ENCODE results near the gene SEMA3F. TPM values are rescaled to one million over a fixed set of nuclear protein-coding genes. Genes with fewer than 3 reads are reported as not detected.

Gene SEMA3F
- total RNA-seq, 4 donors from 2014 or later = 13.2 to 44.2 (median 38.2) TPM

DNA sequence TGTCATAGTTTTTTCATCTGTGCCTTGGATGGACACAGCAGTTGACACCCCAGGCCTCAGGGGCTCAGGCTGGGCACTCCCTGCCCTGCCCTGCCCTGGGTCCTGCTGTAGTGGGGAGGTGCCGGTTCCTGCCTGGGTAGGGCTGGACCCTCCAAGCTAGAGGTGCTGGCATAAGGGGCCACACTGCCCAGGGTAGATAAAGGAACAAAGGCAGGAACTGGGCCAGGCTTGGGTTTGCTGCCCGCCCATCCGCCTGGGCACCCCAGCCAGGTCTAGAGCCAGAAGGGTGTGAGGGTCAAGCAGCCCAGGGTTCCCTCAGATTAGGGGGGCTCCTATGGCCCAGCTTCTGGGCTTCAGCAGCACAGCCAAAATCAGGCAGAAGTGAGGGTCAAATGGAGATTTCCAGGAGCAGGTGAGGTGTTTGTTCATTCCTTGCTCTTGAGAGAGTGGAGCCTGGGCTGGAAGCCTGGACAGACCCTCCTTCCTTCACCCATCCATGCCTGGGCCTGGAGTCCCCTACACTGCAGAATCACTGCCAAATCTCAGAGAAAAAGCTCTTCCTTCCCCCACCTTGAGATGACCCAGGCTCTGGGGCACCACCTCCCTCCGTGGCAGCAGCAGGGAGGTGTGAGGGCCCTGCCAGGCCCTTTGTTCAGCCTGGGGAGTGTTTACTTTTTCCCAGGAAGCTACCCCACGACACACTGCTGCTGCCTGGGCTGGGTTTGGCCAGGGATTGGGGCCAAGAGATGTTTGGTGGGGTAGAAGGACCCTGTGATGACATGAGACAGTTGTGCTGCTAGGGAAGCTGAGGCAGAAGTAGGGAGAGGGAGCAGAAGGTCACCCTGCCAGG lies 7.1 kb downstream of the SEMA3F start:
- no peaks in the 10 kb centered on the region for H3K36me3 ChIP-seq
- intact Hi-C loops (cut with DNase I) = no loop called here
- peak overlapping the region; percentile 90 to 93 (median 92) for H3K27ac ChIP-seq
- peak; percentile 80 to 87 for DNase-seq
- H3K9me3 ChIP-seq = no peaks in the 10 kb centered on the region
- no peak overlapping the region for H3K4me3 ChIP-seq (replicated peaks in 1 of 3)
- no peaks in the 10 kb centered on the region for H3K27me3 ChIP-seq
- H3K4me1 ChIP-seq = peaks cover 79 to 100% of the 10 kb centered on the region in 2 donors
- TF ChIP-seq POLR2A (IDR thresholded peaks at IDR 0.05) = peak in 1 of 2 donors; percentile 31
- TF ChIP-seq, protein P1, sequence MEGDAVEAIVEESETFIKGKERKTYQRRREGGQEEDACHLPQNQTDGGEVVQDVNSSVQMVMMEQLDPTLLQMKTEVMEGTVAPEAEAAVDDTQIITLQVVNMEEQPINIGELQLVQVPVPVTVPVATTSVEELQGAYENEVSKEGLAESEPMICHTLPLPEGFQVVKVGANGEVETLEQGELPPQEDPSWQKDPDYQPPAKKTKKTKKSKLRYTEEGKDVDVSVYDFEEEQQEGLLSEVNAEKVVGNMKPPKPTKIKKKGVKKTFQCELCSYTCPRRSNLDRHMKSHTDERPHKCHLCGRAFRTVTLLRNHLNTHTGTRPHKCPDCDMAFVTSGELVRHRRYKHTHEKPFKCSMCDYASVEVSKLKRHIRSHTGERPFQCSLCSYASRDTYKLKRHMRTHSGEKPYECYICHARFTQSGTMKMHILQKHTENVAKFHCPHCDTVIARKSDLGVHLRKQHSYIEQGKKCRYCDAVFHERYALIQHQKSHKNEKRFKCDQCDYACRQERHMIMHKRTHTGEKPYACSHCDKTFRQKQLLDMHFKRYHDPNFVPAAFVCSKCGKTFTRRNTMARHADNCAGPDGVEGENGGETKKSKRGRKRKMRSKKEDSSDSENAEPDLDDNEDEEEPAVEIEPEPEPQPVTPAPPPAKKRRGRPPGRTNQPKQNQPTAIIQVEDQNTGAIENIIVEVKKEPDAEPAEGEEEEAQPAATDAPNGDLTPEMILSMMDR (IDR thresholded peaks at IDR 0.05) = no peak
- 30 to 62% methylated on average over 3 to 4 of the region's 5 CpGs for WGBS, 2 donors

DNA sequence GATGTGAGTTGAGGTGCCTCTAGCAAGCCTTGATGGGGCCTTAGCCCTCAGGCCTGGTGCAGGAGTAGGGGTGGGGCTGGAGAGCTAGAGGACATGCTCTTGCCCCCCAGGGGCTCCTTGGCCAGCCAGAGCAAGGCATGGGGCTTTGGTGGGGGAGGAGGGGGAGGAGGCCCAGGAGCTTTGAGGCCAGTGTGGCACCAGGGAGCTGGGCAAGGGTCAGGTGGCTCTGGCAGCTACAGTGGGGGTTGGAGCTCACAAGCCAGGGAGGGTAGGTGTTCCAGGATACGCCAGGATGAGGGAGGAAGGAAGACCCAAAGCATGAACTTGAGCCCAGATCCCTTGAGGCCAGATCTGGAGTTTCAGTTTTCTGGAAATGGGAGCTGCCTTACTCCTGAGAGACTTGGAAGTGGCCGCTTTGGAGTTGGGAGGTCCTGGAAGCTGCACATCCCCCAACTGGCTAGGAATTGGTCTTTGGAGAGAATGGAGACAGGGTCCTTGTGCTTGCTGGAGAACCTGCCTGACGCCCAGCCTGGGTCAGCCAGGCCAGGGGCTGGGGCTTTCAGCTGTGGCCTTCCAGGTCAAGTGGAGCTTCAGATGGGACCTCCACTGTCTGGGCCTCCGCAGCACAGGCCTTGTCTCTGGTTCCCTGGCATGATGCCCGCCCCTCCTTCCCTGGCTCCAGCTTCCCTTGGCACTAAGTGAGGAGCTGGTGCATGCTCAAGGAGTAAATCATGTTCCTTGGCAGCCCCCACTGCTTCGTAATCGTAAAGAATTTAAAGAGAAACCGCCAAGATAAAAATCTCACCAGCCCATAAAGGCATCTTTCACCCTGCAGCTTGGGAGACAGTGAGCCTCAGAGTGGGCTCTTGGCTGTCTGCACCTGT lies 8.7 kb downstream of the SEMA3F start:
- peak; percentile 92 to 94 for DNase-seq
- peaks cover 85 to 100% of the 10 kb centered on the region in 2 donors for H3K4me1 ChIP-seq
- no peak overlapping the region for H3K4me3 ChIP-seq (replicated peaks in 1 of 3)

DNA sequence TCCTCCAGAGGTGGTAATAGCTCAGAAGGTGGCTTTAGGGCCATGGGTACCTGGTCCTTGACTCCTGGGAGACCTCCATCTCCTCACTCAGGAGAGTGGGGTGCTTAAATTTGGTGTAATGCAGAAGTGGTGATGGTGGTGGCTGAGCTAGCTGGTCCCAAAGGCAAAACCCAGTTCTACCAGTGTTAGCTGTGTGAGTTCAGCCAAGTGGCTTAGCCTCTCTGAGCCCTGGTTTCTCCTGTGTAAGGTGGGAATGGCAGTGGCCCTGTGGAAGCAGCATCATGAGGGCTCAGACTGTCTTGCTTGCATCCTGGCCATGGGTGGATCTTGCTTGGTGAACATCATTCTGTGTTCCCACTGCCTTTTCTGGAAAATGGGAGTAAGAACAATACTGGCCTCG lies 9.4 kb downstream of the SEMA3F start:
- Histone ChIP-seq H3K4me3 (replicated peaks in 1 of 3) (no peak overlapping the region), H3K9me3 (no peaks in the 10 kb centered on the region), H3K36me3 (no peaks in the 10 kb centered on the region), H3K27ac (peak overlapping the region; percentile 90 to 93 (median 92)), H3K4me1 (peaks cover 90 to 100% of the 10 kb centered on the region in 2 donors), H3K27me3 (no peaks in the 10 kb centered on the region)
- WGBS, 2 donors = 50 to 78% methylated on average over 1 of the region's 1 CpG
- DNase-seq = no peak
- TF ChIP-seq POLR2A (IDR thresholded peaks at IDR 0.05) = no peak
- TF ChIP-seq, protein P1 (IDR thresholded peaks at IDR 0.05) = no peak
- intact Hi-C loops (cut with DNase I) = no loop called here

More for the DNA sequence above, 8.7 kb downstream of the SEMA3F start:
- peak overlapping the region; percentile 90 to 93 (median 92) for H3K27ac ChIP-seq
- no peaks in the 10 kb centered on the region for H3K27me3 ChIP-seq
- no peak for TF ChIP-seq POLR2A (IDR thresholded peaks at IDR 0.05)
- TF ChIP-seq, protein P1 (IDR thresholded peaks at IDR 0.05) = no peak
- WGBS, 2 donors = 28 to 33% methylated on average over 6 to 8 of the region's 8 CpGs
- no peaks in the 10 kb centered on the region for H3K9me3 ChIP-seq
- intact Hi-C loops (cut with DNase I) = no loop called here
- H3K36me3 ChIP-seq = no peaks in the 10 kb centered on the region

DNA sequence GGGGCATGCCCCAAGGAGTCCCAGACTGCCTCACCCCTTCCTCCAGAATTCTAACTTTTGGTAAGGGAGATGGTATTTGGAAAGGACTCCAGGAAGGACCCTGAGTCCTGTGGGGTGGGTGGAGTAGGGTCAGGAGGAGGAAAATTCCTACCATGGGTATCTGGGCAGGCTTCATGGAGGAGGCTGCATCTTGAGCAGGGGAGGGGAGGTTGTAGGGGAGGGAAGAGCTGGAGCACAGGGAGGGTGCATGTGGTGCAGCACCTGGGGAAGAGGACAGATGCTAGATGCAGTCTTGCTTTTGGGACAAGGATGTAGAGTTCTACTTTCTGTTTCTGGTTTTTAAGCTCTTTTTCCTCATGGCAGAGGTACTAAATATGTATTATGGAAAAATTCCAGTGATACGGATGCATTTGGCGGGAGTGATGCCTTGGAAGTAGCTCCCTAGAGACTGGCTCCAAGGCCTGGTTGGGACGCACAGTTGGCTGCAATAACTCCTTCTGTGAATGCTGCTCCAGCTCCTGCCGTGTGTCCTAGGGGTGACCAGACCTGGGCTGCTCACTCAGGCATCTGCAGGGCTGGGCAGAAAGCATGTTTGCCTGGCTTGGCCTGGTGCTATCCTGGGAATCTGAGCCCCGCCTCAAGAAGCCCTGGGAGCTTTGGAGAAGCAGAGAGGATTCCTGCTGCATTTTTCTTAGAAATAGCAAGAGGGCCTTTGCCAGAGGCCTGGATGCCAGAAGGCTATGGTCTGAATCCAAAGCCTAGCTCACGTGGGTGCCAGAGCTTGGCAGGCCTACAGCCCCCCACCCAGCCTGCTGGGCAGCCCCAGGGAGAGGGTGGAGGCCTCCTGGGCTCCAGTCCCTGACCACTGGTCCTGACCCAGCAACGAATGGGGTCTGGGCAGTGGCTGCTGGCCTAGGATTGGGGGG lies 10.1 kb downstream of the SEMA3F start:
- WGBS, 2 donors = 8 to 14% methylated on average over 6 of the region's 7 CpGs
- intact Hi-C loops (cut with DNase I) = no loop called here
- Histone ChIP-seq H3K27ac (peak overlapping the region; percentile 90 to 93 (median 92)), H3K4me3 (replicated peaks in 1 of 3) (no peak overlapping the region), H3K9me3 (no peaks in the 10 kb centered on the region), H3K27me3 (no peaks in the 10 kb centered on the region), H3K4me1 (peaks cover 92 to 100% of the 10 kb centered on the region in 2 donors), H3K36me3 (no peaks in the 10 kb centered on the region)
- peak; percentile 85 to 87 for DNase-seq
- TF ChIP-seq POLR2A (IDR thresholded peaks at IDR 0.05) = peak in 1 of 2 donors; percentile 12
- TF ChIP-seq, protein P1 (IDR thresholded peaks at IDR 0.05) = no peak

All from thyroid gland (tissue), 4 donors.